Osteocyte (in vitro differentiated cells): ENCODE data around the gene PTPRG. TPM values are rescaled to one million over a fixed set of nuclear protein-coding genes. Genes with fewer than 3 reads are reported as not detected.

Experiments
- DNase-seq: peaks from one replicate; pipeline ENCODE4 v3.0.0; 2021; ENCODE audit warnings: mixed read lengths; ENCODE audit not compliant: unreplicated experiment; ENCODE audit errors: extremely low spot score
- H3K27ac Mint-ChIP-seq: one replicate; pipeline ENCODE4 v1.8.0; 2021; ENCODE audit warnings: mild to moderate bottlenecking, mixed read lengths; ENCODE audit not compliant: unreplicated experiment
- H3K27me3 Mint-ChIP-seq: one replicate; pipeline ENCODE4 v1.8.0; 2021; ENCODE audit warnings: mixed read lengths; ENCODE audit not compliant: unreplicated experiment
- H3K36me3 Mint-ChIP-seq: one replicate; pipeline ENCODE4 v1.8.0; 2021; ENCODE audit warnings: mixed read lengths; ENCODE audit not compliant: unreplicated experiment
- H3K4me1 Mint-ChIP-seq: one replicate; pipeline ENCODE4 v1.8.0; 2021; ENCODE audit warnings: mixed read lengths; ENCODE audit not compliant: unreplicated experiment
- H3K4me3 Mint-ChIP-seq: one replicate; pipeline ENCODE4 v1.8.0; 2021; ENCODE audit warnings: mild to moderate bottlenecking, moderate library complexity, mixed read lengths; ENCODE audit not compliant: unreplicated experiment
- H3K9me3 Mint-ChIP-seq: one replicate; pipeline ENCODE4 v1.8.0; 2021; ENCODE audit warnings: mixed read lengths; ENCODE audit not compliant: unreplicated experiment
- CTCF ChIP-seq: fragments of 200-600 bp; sonication (generic); IDR thresholded peaks from 2 replicates; pipeline ENCODE4 v1.5.0; 2021; ENCODE audit warnings: antibody characterized with exemption, mild to moderate bottlenecking, moderate library complexity
- total RNA-seq: library from RNA; stranded (reverse); gene quantifications from 2 replicates; pipeline ENCODE4 v1.2.1, GENCODE V29; 2021

Gene PTPRG
- total RNA-seq, 1 donor from 2014 or later = 48.1 TPM

GRCh38 chr3:61808526-61808925, 247.2 kb downstream of the PTPRG start:
- DNase-seq = no peak
- Mint-ChIP-seq H3K4me3 (no peak overlapping the region), H3K36me3 (no peaks in the 10 kb centered on the region), H3K27ac (no peak overlapping the region), H3K27me3 (no peaks in the 10 kb centered on the region), H3K9me3 (no peaks in the 10 kb centered on the region), H3K4me1 (peaks cover 49% of the 10 kb centered on the region)
- TF ChIP-seq CTCF = no peak

GRCh38 chr3:61808999-61809398, 247.6 kb downstream of the PTPRG start:
- H3K27ac Mint-ChIP-seq = no peak overlapping the region
- no peak overlapping the region for H3K4me3 Mint-ChIP-seq
- H3K27me3 Mint-ChIP-seq = no peaks in the 10 kb centered on the region
- no peak for TF ChIP-seq CTCF
- no peaks in the 10 kb centered on the region for H3K9me3 Mint-ChIP-seq
- H3K36me3 Mint-ChIP-seq = no peaks in the 10 kb centered on the region
- H3K4me1 Mint-ChIP-seq = peaks cover 45% of the 10 kb centered on the region
- no peak for DNase-seq

- H3K27me3 Mint-ChIP-seq = no peaks in the 10 kb centered on the region
- H3K4me3 Mint-ChIP-seq = no peak overlapping the region
- no peaks in the 10 kb centered on the region for H3K36me3 Mint-ChIP-seq
- no peaks in the 10 kb centered on the region for H3K9me3 Mint-ChIP-seq
- DNase-seq = no peak
- H3K27ac Mint-ChIP-seq = no peak overlapping the region
- H3K4me1 Mint-ChIP-seq = peaks cover 38% of the 10 kb centered on the region
- TF ChIP-seq CTCF = no peak
Measured at GRCh38 chr3:61809879-61810278, 248.5 kb downstream of the PTPRG start.

- Mint-ChIP-seq H3K9me3 (no peaks in the 10 kb centered on the region), H3K4me1 (peaks cover 27% of the 10 kb centered on the region), H3K27ac (no peak overlapping the region), H3K27me3 (no peaks in the 10 kb centered on the region), H3K36me3 (no peaks in the 10 kb centered on the region), H3K4me3 (no peak overlapping the region)
- no peak for DNase-seq
- TF ChIP-seq CTCF = no peak
Measured at GRCh38 chr3:61810953-61811497, 249.7 kb downstream of the PTPRG start.

GRCh38 chr3:61811652-61812051, 250.3 kb downstream of the PTPRG start:
- Mint-ChIP-seq H3K9me3 (no peaks in the 10 kb centered on the region), H3K4me3 (no peak overlapping the region), H3K36me3 (no peaks in the 10 kb centered on the region), H3K27me3 (no peaks in the 10 kb centered on the region), H3K4me1 (peaks cover 23% of the 10 kb centered on the region), H3K27ac (no peak overlapping the region)
- no peak for DNase-seq
- no peak for TF ChIP-seq CTCF
